K562 treated with DMSO at 1 percent for 4 hours (cell line): ENCODE measurements around the gene RUNX3. TPM values are rescaled to one million over a fixed set of nuclear protein-coding genes. Genes with fewer than 3 reads are reported as not detected.

Experiments used
- total RNA-seq: library from RNA; unstranded; fragments of 300-600 nt; gene quantifications from 2 replicates; pipeline ENCODE4 v1.2.3, GENCODE V29; 2022; ENCODE audit not compliant: insufficient read depth

Gene RUNX3
- 0.91 TPM in 1 of 2 replicates, not detected in the other for total RNA-seq

DNA sequence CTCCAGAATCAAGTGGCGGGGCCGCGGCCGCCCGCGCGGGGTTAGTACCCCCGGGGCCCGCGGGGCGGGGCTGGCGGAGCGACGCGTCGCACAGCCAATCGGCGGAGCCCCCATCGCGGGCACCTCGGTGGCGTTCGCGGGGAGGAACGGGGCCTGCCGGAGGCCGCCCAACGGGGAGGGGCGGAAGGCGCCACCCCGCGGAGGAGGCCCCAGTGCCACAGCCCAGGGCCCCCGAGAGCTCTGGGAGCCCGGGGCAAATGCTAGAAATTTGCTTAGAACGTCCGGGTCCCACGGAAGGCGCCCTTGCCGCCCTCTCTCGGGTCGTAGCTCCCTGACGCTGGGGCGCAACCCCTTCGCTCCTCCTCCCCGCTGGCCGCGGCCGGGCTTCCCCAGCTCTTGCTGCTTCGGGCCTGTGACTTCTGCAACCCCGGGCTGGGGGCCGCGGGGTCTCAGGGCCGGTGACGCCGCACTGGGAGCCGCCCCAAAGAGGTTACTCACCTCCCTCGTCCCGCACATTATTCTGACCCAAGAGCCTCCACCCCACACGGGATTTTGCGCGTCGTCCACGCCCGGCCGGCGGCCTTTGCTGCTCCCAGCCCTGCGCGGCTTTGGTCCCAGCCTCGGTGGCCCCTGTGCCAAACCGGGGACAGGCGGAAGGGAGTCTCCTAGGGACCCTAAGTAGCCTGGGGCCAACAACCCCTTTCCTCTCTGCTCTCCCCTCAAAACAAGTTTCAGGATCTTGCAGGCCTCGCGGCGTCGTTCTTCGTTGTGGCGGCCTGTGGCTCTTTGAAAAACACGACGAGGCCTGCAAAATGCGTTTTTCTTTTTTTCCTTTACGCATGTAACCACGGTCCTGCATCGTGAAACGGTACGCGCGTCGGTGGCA lies at the start of gene RUNX3:
TSS of gene RUNX3 (minus strand) at position 17 of the 886 bp plus-strand sequence. CDS start 408 bp downstream, outside the sequence.

Other genes starting within 250 kb of the RUNX3 start
- 70.8 and 79.9 TPM in 2 replicates for gene CLIC4, start 184.8 kb downstream of the RUNX3 start, total RNA-seq